Ascending aorta (tissue), 2 donors: ENCODE data around the gene CRYBA1. TPM values are rescaled to one million over a fixed set of nuclear protein-coding genes. Genes with fewer than 3 reads are reported as not detected.

Experiments used
- DNase-seq, 2 donors: peaks; one replicate each; pipeline ENCODE4 v3.0.0-alpha.2; 2019; ENCODE audit warnings: low spot score in 2 of 2
- H3K27ac ChIP-seq, 2 donors: fragments of 200-600 bp; sonication (generic); one replicate each; pipeline ENCODE4 v1.5.1; 2016 to 2017; ENCODE audit warnings: mild to moderate bottlenecking in 1 of 2
- H3K27me3 ChIP-seq: fragments of 200-600 bp; sonication (generic); one replicate; pipeline ENCODE4 v1.5.1; 2017
- H3K36me3 ChIP-seq, 2 donors: fragments of 200-600 bp; sonication (generic); one replicate each; pipeline ENCODE4 v1.5.1; 2016
- H3K4me1 ChIP-seq, 2 donors: fragments of 200-600 bp; sonication (generic); one replicate each; pipeline ENCODE4 v1.5.1; 2016 to 2017; ENCODE audit warnings: mild to moderate bottlenecking in 1 of 2
- H3K4me3 ChIP-seq, 2 donors: fragments of 200-600 bp; sonication (generic); one replicate each; pipeline ENCODE4 v1.5.1; 2016 to 2017; ENCODE audit warnings: mild to moderate bottlenecking in 1 of 2
- H3K9me3 ChIP-seq, 2 donors: fragments of 200-600 bp; sonication (generic); one replicate each; pipeline ENCODE4 v1.5.1; 2016
- intact Hi-C: fragments of 100-400 bp; cut with DNase I; formaldehyde crosslinking; loops from one replicate; pipeline ENCODE4 v1.15.1; 2023
- total RNA-seq: library from RNA; depleted of rRNA; stranded (reverse); fragments of >200 nt; gene quantifications from one replicate; pipeline ENCODE4 v1.1.0, GENCODE V29; 2016
- TF ChIP-seq, protein P1 (sequence below), 3 experiments: fragments of 200-600 bp in 2 of 3; fragments of 450-650 bp in 1 of 3; sonication (generic) in 2 of 3; IDR thresholded peaks; one replicate each; pipeline ENCODE4 v1.5.1; 2016 to 2019; ENCODE audit warnings: antibody characterized with exemption in 3 of 3, mild to moderate bottlenecking in 1 of 3, moderate library complexity in 1 of 3

The CRYBA1 gene
- total RNA-seq, 1 donor from 2014 or later: not detected

DNA sequence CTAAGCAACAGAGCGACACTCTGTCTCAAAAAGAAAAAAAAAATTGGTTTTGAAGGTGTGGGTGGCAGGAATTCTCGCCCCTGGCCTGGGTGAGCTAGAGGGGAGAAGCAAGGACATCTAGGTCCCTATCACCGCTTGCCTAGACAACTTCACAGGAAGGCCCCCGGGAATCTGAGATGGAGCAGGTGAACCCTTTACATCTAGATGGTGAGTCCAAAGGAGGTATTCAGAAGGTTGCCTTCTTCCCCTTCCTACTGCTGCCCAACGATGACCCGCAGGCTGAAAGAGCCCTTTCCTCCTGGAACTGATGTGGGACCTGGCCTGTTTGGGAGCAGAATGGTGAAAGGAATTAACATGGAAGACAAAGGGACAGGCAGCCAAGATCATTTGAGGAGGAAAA, 1.3 kb upstream of the CRYBA1 start:
- Histone ChIP-seq H3K9me3 (no peaks in the 10 kb centered on the region), H3K27ac (no peak overlapping the region), H3K36me3 (no peaks in the 10 kb centered on the region), H3K27me3 (no peaks in the 10 kb centered on the region), H3K4me3 (no peak overlapping the region), H3K4me1 (peaks cover 6 to 10% of the 10 kb centered on the region in 2 donors)
- TF ChIP-seq, protein P1, sequence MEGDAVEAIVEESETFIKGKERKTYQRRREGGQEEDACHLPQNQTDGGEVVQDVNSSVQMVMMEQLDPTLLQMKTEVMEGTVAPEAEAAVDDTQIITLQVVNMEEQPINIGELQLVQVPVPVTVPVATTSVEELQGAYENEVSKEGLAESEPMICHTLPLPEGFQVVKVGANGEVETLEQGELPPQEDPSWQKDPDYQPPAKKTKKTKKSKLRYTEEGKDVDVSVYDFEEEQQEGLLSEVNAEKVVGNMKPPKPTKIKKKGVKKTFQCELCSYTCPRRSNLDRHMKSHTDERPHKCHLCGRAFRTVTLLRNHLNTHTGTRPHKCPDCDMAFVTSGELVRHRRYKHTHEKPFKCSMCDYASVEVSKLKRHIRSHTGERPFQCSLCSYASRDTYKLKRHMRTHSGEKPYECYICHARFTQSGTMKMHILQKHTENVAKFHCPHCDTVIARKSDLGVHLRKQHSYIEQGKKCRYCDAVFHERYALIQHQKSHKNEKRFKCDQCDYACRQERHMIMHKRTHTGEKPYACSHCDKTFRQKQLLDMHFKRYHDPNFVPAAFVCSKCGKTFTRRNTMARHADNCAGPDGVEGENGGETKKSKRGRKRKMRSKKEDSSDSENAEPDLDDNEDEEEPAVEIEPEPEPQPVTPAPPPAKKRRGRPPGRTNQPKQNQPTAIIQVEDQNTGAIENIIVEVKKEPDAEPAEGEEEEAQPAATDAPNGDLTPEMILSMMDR (IDR thresholded peaks at IDR 0.05): no peak
- intact Hi-C loops: no loop called here
- DNase-seq: no peak

DNA sequence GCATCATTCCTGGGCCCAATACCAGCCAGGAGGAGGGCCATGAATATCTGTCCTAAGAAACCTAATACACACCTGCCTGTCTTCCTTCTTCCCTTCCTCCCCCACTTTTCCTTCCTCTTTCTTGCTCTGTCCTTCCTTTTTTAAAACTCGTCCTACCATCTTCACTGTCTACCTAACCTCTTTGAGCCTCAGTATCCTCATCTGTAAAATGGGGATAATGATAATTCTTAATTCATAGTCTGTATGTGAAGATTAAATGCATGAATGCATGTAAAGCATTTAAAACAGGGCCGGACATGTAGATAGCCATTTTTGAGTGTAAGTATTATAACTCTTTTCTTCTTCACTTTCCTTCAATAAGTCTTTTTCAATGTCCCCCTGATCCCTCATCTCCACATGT, 560 bp downstream of the CRYBA1 start:
- Histone ChIP-seq H3K36me3 (no peaks in the 10 kb centered on the region), H3K9me3 (no peaks in the 10 kb centered on the region), H3K27me3 (no peaks in the 10 kb centered on the region), H3K27ac (no peak overlapping the region), H3K4me3 (no peak overlapping the region), H3K4me1 (peaks cover 0 to 11% of the 10 kb centered on the region in 2 donors)
- TF ChIP-seq, protein P1 (IDR thresholded peaks at IDR 0.05): no peak
- intact Hi-C loops: no loop called here
- DNase-seq: no peak

DNA sequence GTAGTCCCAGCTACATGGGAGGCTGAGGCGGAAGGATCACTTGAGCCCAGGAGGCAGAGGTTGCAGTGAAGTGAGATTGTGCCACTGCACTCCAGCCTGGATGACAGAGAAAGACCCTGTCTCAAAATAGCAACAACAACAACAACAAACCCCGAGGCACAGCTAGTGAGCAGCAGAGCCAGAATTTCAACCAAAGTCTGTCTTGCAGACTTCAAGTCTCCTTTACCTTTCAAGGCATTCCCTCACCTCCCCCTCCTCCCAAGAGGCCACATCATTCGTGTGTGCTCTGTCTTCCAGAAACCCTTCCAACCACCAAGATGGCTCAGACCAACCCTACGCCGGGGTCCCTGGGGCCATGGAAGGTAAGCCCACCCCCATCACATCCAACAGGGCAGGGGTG, 2.2 kb downstream of the CRYBA1 start:
- intact Hi-C loops: no loop called here
- no peaks in the 10 kb centered on the region for H3K27me3 ChIP-seq
- DNase-seq: no peak
- H3K9me3 ChIP-seq: no peaks in the 10 kb centered on the region
- H3K36me3 ChIP-seq: no peaks in the 10 kb centered on the region
- H3K4me1 ChIP-seq: peaks cover 0 to 14% of the 10 kb centered on the region in 2 donors
- H3K4me3 ChIP-seq: no peak overlapping the region
- no peak overlapping the region for H3K27ac ChIP-seq
- TF ChIP-seq, protein P1 (IDR thresholded peaks at IDR 0.05): no peak

DNA sequence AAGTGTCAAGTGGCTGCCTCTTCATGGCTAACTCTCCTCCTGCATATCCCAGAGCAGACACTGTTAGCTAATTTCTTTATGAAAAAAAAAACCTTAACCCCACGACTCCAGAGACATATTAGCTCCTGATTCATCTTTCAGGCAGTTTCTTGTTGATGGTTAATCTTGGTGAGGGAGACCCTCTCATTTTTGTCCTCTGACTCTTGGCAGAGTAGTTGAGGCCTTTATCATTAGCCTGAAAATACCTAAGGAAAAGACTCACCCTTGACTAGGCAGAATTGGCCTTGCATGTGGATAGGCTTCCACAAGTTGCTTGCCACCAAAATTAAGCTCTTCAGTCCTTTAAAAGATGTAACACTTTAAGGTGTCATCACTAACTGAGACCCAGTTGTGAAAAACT, 4.0 kb downstream of the CRYBA1 start:
- no peaks in the 10 kb centered on the region for H3K9me3 ChIP-seq
- no peaks in the 10 kb centered on the region for H3K27me3 ChIP-seq
- peak overlapping the region in 1 of 2 donors; percentile 52 for H3K27ac ChIP-seq
- no peak overlapping the region for H3K4me3 ChIP-seq
- intact Hi-C loops: no loop called here
- peaks cover 0 to 22% of the 10 kb centered on the region in 2 donors for H3K4me1 ChIP-seq
- no peaks in the 10 kb centered on the region for H3K36me3 ChIP-seq
- DNase-seq: no peak
- TF ChIP-seq, protein P1 (IDR thresholded peaks at IDR 0.05): no peak

DNA sequence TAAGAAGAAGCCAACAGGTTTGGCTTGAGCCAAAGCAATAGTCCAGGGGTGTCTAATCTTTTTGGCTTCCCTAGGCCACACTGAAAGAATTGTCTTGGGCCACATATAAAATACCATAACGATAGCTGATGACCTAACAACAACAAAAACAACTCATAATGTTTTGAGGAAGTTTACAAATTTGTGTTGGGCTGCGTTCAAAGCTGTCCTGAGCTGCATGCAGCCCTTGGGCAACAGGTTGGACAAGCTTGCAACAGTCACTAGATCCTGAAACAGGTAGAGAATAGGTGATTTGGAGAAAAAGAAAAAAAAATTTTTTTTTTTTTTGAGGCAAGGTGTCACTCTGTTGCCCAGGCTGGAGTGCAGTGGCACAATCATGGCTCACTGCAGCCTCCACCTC, 4.5 kb downstream of the CRYBA1 start:
- H3K9me3 ChIP-seq: no peaks in the 10 kb centered on the region
- DNase-seq: no peak
- no peaks in the 10 kb centered on the region for H3K27me3 ChIP-seq
- H3K36me3 ChIP-seq: no peaks in the 10 kb centered on the region
- intact Hi-C loops: no loop called here
- TF ChIP-seq, protein P1 (IDR thresholded peaks at IDR 0.05): no peak
- peak overlapping the region; percentile 52 for H3K27ac ChIP-seq
- H3K4me1 ChIP-seq: peaks cover 2 to 28% of the 10 kb centered on the region in 2 donors
- no peak overlapping the region for H3K4me3 ChIP-seq
